Hepatocyte (in vitro differentiated cells): ENCODE data around the gene NCOR2.

Source experiments
- EZH2 ChIP-seq: fragments of 200-600 bp; sonication (generic); IDR thresholded peaks from 2 replicates; pipeline ENCODE4 v1.6.1; 2016; ENCODE audit warnings: antibody characterized with exemption, mild to moderate bottlenecking, borderline replicate concordance
- EZH2phosphoT487 ChIP-seq: fragments of 200-600 bp; sonication (generic); IDR thresholded peaks from one replicate; pipeline ENCODE4 v1.6.1; 2018; ENCODE audit warnings: antibody characterized with exemption, mild to moderate bottlenecking, low read depth, moderate library complexity; ENCODE audit not compliant: unreplicated experiment, severe bottlenecking
- TF ChIP-seq, protein P1 (sequence below): fragments of 200-600 bp; sonication (generic); IDR thresholded peaks from 2 replicates; pipeline ENCODE4 v1.5.1; 2016; ENCODE audit warnings: antibody characterized with exemption, mild to moderate bottlenecking; ENCODE audit not compliant: poor library complexity

DNA sequence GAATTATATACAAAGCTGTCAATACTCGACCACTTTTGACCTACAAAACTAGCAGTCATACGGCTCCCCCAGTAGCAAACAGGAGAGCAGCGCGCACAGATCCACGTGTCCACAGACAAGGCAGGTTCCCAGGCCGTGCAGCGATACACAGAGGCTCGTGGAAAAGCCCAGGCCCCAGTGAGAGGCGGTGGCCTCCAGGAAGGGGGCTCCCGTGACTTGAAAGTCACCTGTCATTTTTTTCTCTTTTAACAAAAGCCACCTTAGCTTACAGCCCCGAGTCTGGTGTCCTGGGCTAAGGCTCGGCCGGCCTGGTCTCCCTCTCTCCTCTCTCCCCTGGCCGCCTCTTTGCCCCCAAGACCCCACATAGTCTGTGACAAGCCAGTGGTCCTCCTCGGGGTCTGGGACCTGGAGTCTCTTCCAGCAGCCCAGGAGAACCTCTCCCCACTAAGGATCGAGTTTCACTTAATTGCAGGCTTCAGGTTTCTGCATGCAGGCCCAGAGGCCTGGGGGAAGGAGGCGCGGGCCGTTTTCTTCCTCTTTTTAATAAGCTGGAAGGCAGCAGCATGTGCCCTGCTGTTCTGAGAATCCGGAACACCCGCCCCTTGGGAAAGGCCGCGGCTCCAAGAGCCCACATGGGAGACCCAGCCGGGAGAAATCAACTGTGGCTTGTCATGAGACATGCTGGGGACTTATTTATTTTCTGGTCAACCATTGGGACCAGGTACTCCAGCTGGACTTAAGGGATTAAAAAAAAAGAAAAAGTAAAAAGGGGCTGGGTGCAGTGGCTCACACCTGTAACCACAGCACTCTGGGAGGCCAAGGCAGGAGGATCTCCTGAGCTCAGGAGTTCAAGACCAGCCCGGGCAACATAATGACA, 15.9 kb downstream of the NCOR2 start:
- no peak for TF ChIP-seq EZH2phosphoT487
- TF ChIP-seq, protein P1, sequence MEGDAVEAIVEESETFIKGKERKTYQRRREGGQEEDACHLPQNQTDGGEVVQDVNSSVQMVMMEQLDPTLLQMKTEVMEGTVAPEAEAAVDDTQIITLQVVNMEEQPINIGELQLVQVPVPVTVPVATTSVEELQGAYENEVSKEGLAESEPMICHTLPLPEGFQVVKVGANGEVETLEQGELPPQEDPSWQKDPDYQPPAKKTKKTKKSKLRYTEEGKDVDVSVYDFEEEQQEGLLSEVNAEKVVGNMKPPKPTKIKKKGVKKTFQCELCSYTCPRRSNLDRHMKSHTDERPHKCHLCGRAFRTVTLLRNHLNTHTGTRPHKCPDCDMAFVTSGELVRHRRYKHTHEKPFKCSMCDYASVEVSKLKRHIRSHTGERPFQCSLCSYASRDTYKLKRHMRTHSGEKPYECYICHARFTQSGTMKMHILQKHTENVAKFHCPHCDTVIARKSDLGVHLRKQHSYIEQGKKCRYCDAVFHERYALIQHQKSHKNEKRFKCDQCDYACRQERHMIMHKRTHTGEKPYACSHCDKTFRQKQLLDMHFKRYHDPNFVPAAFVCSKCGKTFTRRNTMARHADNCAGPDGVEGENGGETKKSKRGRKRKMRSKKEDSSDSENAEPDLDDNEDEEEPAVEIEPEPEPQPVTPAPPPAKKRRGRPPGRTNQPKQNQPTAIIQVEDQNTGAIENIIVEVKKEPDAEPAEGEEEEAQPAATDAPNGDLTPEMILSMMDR: no peak
- TF ChIP-seq EZH2: no peak
